Astrocyte of the spinal cord (primary cell): ENCODE data around the gene GALR1.

ENCODE experiments used
- DNase-seq: peaks from one replicate; pipeline ENCODE4 v3.0.0; 2011; ENCODE audit warnings: low read depth, low spot score
- H3K4me3 ChIP-seq: 2 replicates; pipeline ENCODE4 v1.5.1; 2011; ENCODE audit warnings: low read depth, mild to moderate bottlenecking, low read length, moderate library complexity
- CTCF ChIP-seq: IDR thresholded peaks from 2 replicates; pipeline ENCODE4 v1.5.1; 2012; ENCODE audit warnings: low read depth, mild to moderate bottlenecking, low read length, inconsistent platforms
- in situ Hi-C: cut with HindIII; loops from 2 replicates; pipeline ENCODE4 v1.10.0; 2017; ENCODE audit warnings: low sequenced_read_pairs

The GALR1 gene

GRCh38 chr18:77206676-77207374 lies 42.8 kb upstream of the GALR1 start:
- DNase-seq: peak; percentile 83
- in situ Hi-C loops: no loop called here
- H3K4me3 ChIP-seq: no peak overlapping the region
- no peak for TF ChIP-seq CTCF

GRCh38 chr18:77207540-77207939 lies 42.1 kb upstream of the GALR1 start:
- peak; percentile 74 for DNase-seq
- TF ChIP-seq CTCF: peak; percentile 74

GRCh38 chr18:77208964-77209363 lies 40.7 kb upstream of the GALR1 start:
- in situ Hi-C loops: no loop called here
- DNase-seq: peak; percentile 83
- no peak overlapping the region for H3K4me3 ChIP-seq
- TF ChIP-seq CTCF: no peak

More at GRCh38 chr18:77207540-77207939, 42.1 kb upstream of the GALR1 start:
- in situ Hi-C loops: no loop called here
- no peak overlapping the region for H3K4me3 ChIP-seq

GRCh38 chr18:77209587-77209986 lies 40.1 kb upstream of the GALR1 start:
- peak; percentile 64 for DNase-seq
- in situ Hi-C loops: no loop called here
- TF ChIP-seq CTCF: no peak
- no peak overlapping the region for H3K4me3 ChIP-seq

GRCh38 chr18:77210249-77210648 lies 39.4 kb upstream of the GALR1 start:
- no peak for TF ChIP-seq CTCF
- DNase-seq: no peak
- in situ Hi-C loops: no loop called here
- no peak overlapping the region for H3K4me3 ChIP-seq

- TF ChIP-seq CTCF: no peak
- no peak for DNase-seq
- no peak overlapping the region for H3K4me3 ChIP-seq
- in situ Hi-C loops: no loop called here
Measured at GRCh38 chr18:77218642-77219041, 31.0 kb upstream of the GALR1 start.
